SJCRH30 (cell line): ENCODE results near the gene SLC23A2. TPM values are rescaled to one million over a fixed set of nuclear protein-coding genes. Genes with fewer than 3 reads are reported as not detected.
"Not testable (repeated sequence)": the region's sequence is repeated elsewhere in the genome, so short reads cannot be mapped to it uniquely, and the experiment has no call there.

Source experiments
- DNase-seq, 2 experiments: peaks; one replicate each; pipeline ENCODE4 v3.0.0-alpha.2; 2015 to 2020
- H3K27ac ChIP-seq: fragments of 250-450 bp; sonication (Bioruptor Pico); 2 replicates; pipeline ENCODE4 v1.5.1; 2020; ENCODE audit warnings: mild to moderate bottlenecking, moderate library complexity
- H3K27me3 ChIP-seq: fragments of 250-450 bp; sonication (Bioruptor Pico); 2 replicates; pipeline ENCODE4 v1.5.1; 2020; ENCODE audit warnings: mild to moderate bottlenecking, moderate library complexity
- H3K36me3 ChIP-seq: fragments of 250-450 bp; sonication (Bioruptor Pico); 2 replicates; pipeline ENCODE4 v1.5.1; 2020; ENCODE audit warnings: mild to moderate bottlenecking, moderate library complexity
- H3K4me1 ChIP-seq: fragments of 250-450 bp; sonication (Bioruptor Pico); 2 replicates; pipeline ENCODE4 v1.5.1; 2020; ENCODE audit warnings: mild to moderate bottlenecking, moderate library complexity
- H3K4me3 ChIP-seq: fragments of 250-450 bp; sonication (Bioruptor Pico); 2 replicates; pipeline ENCODE4 v1.5.1; 2020; ENCODE audit warnings: mild to moderate bottlenecking, moderate library complexity
- H3K9me3 ChIP-seq: fragments of 250-450 bp; sonication (Bioruptor Pico); replicated peaks from 2 replicates; pipeline ENCODE4 v1.5.1; 2020; ENCODE audit warnings: mild to moderate bottlenecking, moderate library complexity
- total RNA-seq: library from RNA; depleted of rRNA; stranded (reverse); fragments of >200 nt; shearing (Covaris generic); gene quantifications from 2 replicates; pipeline ENCODE4 v1.2.3, GENCODE V29; 2014

Gene SLC23A2
- total RNA-seq, 1 experiment from 2014 or later, result 21.1 TPM

DNA sequence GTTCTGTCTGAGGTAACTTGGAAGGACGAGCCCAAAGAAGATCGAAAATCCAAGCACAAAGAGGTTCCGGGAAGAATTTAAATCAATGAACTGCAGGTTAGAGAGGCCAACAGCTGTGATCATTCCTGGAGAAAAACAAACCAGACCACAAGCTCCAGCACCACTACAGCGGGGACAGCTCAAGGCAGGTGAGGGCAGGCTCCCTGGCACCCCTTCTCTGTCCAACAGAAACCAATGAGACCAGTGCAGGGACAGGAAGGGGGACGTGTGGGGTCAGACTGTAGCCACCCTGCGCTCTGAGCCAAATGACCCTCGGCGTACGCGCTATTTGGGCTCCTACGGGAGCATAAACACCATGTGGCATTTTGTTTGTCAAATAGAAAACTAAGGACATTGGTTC lies 139.3 kb downstream of the SLC23A2 start:
- no peak overlapping the region for H3K27ac ChIP-seq
- no peak overlapping the region for H3K4me3 ChIP-seq
- H3K9me3 ChIP-seq, result no peaks in the 10 kb centered on the region
- H3K27me3 ChIP-seq, result no peaks in the 10 kb centered on the region
- no peak for DNase-seq
- H3K4me1 ChIP-seq, result no peaks in the 10 kb centered on the region
- peaks cover 16% of the 10 kb centered on the region for H3K36me3 ChIP-seq

DNA sequence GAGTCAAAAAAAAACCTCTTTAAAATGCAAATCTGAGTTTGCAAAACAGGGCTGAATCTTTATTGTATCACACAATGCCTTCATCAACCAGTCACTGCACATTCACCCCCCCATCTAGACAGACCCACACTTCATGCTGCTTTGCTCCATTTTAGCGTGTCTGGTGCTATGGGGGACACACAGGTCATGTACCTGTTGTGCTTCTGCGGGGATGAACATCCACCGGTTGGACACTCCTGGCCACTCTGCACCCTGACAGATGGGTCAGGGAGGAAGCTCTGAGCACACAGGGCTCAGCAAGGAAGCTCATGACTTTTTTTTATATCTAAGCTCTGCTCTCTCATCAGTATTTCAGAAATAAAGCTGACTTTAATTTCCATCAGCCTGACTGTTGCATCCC lies 143.3 kb downstream of the SLC23A2 start:
- H3K27me3 ChIP-seq, result no peaks in the 10 kb centered on the region
- no peak overlapping the region for H3K27ac ChIP-seq
- H3K9me3 ChIP-seq, result no peaks in the 10 kb centered on the region
- H3K4me1 ChIP-seq, result no peaks in the 10 kb centered on the region
- no peak overlapping the region for H3K4me3 ChIP-seq
- peaks cover 16% of the 10 kb centered on the region for H3K36me3 ChIP-seq
- DNase-seq, result no peak

- H3K4me3 ChIP-seq, result no peak overlapping the region
- no peak for DNase-seq
- H3K4me1 ChIP-seq, result no peaks in the 10 kb centered on the region
- peaks cover 11% of the 10 kb centered on the region for H3K36me3 ChIP-seq
- H3K27me3 ChIP-seq, result no peaks in the 10 kb centered on the region
- H3K9me3 ChIP-seq, result no peaks in the 10 kb centered on the region
- no peak overlapping the region for H3K27ac ChIP-seq
These were observed 145.1 kb downstream of the SLC23A2 start for GRCh38 chr20:4856022-4856755.

- Histone ChIP-seq H3K4me1 (no peaks in the 10 kb centered on the region), H3K27me3 (no peaks in the 10 kb centered on the region), H3K4me3 (no peak overlapping the region), H3K27ac (no peak overlapping the region), H3K9me3 (no peaks in the 10 kb centered on the region), H3K36me3 (peaks cover 8% of the 10 kb centered on the region)
- no peak for DNase-seq
These were observed 145.8 kb downstream of the SLC23A2 start for GRCh38 chr20:4855555-4855954.

DNA sequence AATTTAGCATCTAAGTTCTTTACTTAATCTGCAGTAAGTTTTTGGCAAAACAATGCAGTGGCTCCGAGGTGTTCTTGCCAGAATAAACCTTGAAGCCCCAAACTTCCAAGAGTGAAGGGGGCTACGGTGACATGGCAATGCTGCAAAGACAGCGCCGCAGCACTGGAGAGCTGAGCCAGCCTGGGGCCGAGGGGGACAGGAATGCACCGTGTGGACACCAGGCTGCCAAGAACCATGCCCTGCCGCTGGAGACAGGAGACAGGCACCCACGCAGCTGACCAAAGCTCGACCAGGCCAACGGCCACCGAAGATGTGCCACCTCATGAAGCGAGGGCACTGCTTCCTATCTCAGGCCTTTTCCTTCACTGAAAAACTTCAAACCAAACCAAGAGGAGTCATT lies 146.2 kb downstream of the SLC23A2 start:
- no peak for DNase-seq
- Histone ChIP-seq H3K27me3 (no peaks in the 10 kb centered on the region), H3K36me3 (peaks cover 7% of the 10 kb centered on the region), H3K9me3 (no peaks in the 10 kb centered on the region), H3K4me3 (no peak overlapping the region), H3K27ac (no peak overlapping the region), H3K4me1 (no peaks in the 10 kb centered on the region)

DNA sequence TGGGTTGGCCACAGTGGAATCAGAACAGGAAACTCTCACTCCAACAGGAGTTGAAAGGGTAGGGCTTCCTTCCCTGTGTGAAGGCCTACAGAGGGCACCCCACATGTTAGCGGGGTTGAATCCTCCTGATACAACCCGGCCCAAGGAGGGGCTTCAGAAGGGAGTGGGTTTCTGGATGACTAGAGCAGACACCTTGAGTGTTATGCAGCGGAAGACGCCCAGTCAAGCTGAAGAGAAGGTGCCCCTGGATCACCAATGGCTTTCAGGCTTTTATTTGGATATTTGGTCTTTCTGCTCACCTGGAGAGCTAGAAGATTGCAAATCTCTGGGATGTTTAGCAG lies 146.8 kb downstream of the SLC23A2 start:
- H3K4me1 ChIP-seq, result no peaks in the 10 kb centered on the region
- H3K4me3 ChIP-seq, result no peak overlapping the region
- no peak for DNase-seq

DNA sequence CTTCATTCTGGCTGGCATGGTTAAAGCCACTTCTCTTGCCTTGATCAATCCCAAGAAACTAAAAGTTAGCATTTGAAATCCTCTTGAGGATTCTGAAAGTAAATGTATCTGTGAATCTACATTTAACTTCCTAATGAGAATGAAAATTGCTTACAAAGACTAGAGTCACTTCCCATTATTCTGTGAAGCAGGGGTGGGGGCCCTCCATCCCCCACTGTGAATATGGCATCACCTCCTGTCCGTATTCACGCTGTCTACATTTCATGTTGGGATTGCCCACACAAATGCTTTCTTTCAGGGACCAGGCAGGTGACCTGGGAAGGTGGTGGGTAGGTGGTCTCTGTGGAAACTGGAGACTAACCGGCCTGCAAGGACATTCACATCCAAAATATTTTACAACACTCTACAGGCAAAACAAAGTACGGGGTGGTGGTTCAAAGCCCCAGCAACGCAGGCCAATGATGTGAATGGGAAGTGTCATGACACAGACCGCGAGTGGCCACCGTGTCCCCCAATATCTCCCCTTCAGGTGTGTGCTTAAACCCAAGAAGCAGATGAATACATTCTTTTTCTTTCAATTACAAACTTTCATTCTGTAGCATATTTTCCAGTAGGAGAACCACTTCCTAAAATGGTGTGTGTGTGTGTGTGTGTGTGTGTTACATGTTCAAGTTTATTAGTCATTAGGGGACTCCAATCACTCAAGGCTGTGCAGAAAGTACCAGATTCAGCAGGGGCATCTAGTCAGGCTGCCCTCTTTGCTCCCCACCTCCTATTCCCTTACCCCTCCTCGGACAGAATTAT lies 147.4 kb downstream of the SLC23A2 start:
- no peak overlapping the region for H3K27ac ChIP-seq
- H3K4me1 ChIP-seq, result no peaks in the 10 kb centered on the region
- H3K9me3 ChIP-seq, result no peaks in the 10 kb centered on the region
- peaks cover 2% of the 10 kb centered on the region for H3K36me3 ChIP-seq
- H3K4me3 ChIP-seq, result no peak overlapping the region
- no peak for DNase-seq
- H3K27me3 ChIP-seq, result no peaks in the 10 kb centered on the region

More for the DNA sequence above, 146.8 kb downstream of the SLC23A2 start:
- peaks cover 2% of the 10 kb centered on the region for H3K36me3 ChIP-seq
- no peak overlapping the region for H3K27ac ChIP-seq
- no peaks in the 10 kb centered on the region for H3K9me3 ChIP-seq
- H3K27me3 ChIP-seq, result no peaks in the 10 kb centered on the region

DNA sequence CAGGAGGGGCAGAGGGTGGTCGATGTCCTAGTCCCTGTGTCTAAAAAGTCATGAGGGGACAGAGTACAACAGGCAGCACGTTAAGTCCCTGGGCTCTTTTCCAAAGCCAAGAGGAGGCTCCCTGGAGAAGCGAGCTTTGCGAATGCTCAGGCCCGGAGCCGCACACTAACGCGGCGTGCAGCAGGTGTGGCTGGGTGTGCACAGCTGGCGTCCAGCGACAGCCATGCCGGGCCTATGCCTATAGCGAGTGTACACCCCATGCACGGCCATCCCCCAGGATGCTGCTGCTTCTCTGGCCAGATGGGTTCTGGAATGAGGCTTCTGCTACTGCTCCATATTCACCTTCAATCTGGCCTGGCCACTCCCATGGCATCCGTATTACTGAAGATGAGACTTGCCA lies 148.3 kb downstream of the SLC23A2 start:
- H3K4me1 ChIP-seq, result no peaks in the 10 kb centered on the region
- no peak overlapping the region for H3K27ac ChIP-seq
- H3K9me3 ChIP-seq, result no peaks in the 10 kb centered on the region
- no peak for DNase-seq
- peaks cover 2% of the 10 kb centered on the region for H3K36me3 ChIP-seq
- no peak overlapping the region for H3K4me3 ChIP-seq
- H3K27me3 ChIP-seq, result no peaks in the 10 kb centered on the region

DNA sequence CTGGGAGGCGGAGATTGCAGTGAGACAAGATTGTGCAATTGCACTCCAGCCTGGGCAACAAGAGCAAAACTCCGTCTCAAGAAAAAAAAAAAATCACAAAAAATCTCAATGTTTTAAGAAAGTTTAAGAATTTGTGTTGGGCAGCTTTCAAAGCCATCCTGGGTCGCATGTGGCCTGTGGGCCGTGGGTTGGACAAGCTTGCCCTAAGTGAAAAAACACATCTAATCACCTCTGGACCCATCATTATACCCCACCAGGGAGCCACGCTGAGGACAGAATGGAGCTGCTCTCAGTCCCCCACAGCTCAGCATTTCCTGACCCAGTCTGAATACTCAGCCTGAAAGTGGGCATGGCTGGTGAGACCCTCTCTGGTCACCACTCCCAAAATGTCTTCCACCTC lies 150.3 kb downstream of the SLC23A2 start:
- no peak for DNase-seq
- H3K4me3 ChIP-seq, result no peak overlapping the region

DNA sequence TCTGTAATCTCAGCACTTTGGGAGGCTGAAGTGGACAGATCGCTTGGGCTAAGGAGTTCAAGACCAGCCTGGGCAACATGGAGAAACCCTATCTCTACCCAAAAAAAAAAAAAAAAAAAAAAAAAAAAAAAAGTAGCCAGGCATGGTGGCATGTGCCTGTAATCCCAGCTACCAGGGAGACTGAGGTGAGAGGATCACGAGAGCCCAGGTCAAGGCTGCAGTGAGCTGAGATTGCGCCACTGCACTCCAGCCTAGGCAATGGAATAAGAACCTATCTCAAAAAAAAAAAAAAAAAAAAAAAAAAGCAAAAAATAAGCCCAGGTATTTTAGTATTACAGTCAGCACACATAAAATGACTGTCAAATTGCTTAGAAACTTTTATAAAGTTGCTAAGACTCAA lies 152.5 kb downstream of the SLC23A2 start:
- H3K9me3 ChIP-seq, H3K4me3 ChIP-seq, DNase-seq, H3K4me1 ChIP-seq, H3K27ac ChIP-seq, H3K27me3 ChIP-seq, H3K36me3 ChIP-seq: not testable (repeated sequence)

More for the DNA sequence above, 150.3 kb downstream of the SLC23A2 start:
- Histone ChIP-seq H3K27me3 (no peaks in the 10 kb centered on the region), H3K4me1 (no peaks in the 10 kb centered on the region), H3K9me3 (no peaks in the 10 kb centered on the region), H3K36me3 (no peaks in the 10 kb centered on the region), H3K27ac (no peak overlapping the region)

DNA sequence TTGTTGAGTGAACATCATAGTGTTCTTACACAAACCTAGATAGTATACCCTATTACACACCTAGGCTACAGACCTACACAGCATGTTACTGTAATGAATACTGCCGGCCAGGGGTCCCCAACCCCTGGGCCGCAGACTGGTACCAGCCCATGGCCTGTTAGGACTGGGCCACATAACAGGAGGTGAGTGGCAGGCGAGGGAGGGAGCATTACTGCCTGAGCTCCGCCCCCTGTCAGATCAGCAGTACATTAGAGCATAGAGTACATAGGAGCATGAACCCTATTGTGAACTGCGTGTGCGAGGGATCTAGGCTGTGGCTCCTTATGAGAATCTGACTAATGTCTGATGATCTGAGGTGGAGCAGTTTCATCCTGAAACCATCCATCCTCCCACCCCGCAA lies 153.3 kb downstream of the SLC23A2 start:
- Histone ChIP-seq H3K36me3 (no peaks in the 10 kb centered on the region), H3K27me3 (no peaks in the 10 kb centered on the region), H3K4me3 (no peak overlapping the region), H3K27ac (no peak overlapping the region), H3K4me1 (no peaks in the 10 kb centered on the region), H3K9me3 (no peaks in the 10 kb centered on the region)
- no peak for DNase-seq

DNA sequence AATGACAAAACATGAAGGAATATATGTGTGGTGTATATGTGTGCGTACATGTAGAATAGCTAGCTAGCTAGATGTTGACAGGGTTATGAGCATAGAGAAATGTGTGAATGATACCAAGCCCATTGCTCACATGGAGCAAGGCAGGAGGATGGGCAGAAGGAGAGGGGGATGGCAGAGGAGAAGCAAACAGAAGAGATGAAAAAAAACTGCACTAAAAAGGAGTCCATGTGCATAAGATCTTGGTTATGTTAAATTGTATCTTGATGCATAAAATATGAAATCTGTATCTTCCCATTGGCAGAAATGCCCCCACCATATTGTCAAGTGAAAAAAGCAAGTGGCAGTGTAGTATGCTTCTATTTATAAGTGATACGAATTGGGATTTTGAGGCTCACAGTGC lies 154.5 kb downstream of the SLC23A2 start:
- H3K36me3 ChIP-seq, result no peaks in the 10 kb centered on the region
- DNase-seq, result no peak
- no peaks in the 10 kb centered on the region for H3K4me1 ChIP-seq
- H3K9me3 ChIP-seq, result no peaks in the 10 kb centered on the region
- no peak overlapping the region for H3K27ac ChIP-seq
- H3K27me3 ChIP-seq, result no peaks in the 10 kb centered on the region
- no peak overlapping the region for H3K4me3 ChIP-seq

DNA sequence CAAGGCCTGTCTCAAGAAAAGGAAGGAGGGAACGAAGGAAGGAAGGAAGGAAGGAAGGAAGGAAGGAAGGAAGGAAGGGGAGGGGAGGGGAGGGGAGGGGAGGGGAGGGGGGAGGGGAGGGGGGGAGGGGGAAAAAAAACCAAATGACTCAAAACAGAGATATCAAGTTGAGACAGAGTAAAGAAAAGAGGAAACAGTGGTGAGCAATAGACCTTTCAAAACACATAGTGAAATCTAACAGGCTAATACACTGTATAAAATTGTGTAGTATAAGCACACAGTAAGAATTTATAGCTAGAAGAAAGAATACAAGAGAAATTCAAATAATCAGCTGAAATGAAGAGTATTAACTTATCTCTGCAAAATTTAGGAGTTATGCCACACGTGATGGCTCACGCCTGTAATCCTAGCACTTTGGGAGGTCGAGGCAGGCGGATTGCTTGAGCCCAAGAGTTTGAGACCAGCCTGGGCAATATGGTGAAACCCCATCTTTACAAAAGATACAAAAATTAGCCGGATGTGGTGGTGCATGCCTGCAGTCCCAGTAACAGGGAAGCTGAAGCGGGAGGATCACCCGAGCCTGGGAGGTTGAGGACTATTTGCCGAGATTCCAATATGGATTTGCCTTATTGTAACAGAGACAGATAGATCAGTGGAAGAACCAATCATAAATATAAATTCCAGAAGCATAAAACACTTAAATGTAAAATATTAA lies 156.4 kb downstream of the SLC23A2 start:
- H3K36me3 ChIP-seq, result no peaks in the 10 kb centered on the region
- H3K4me3 ChIP-seq, result no peak overlapping the region
- no peaks in the 10 kb centered on the region for H3K9me3 ChIP-seq
- no peaks in the 10 kb centered on the region for H3K27me3 ChIP-seq
- H3K27ac ChIP-seq, result no peak overlapping the region
- no peak for DNase-seq
- H3K4me1 ChIP-seq, result no peaks in the 10 kb centered on the region

GRCh38 chr20:4844325-4844724 lies 157.0 kb downstream of the SLC23A2 start:
- H3K27me3 ChIP-seq, result no peaks in the 10 kb centered on the region
- no peaks in the 10 kb centered on the region for H3K9me3 ChIP-seq
- no peak for DNase-seq

GRCh38 chr20:4840801-4841200 lies 160.5 kb downstream of the SLC23A2 start:
- H3K9me3 ChIP-seq, result no peaks in the 10 kb centered on the region
- no peaks in the 10 kb centered on the region for H3K36me3 ChIP-seq
- H3K4me3 ChIP-seq, result no peak overlapping the region
- H3K4me1 ChIP-seq, result peaks cover 9% of the 10 kb centered on the region
- no peak for DNase-seq
- no peaks in the 10 kb centered on the region for H3K27me3 ChIP-seq
- no peak overlapping the region for H3K27ac ChIP-seq

More at GRCh38 chr20:4844325-4844724, 157.0 kb downstream of the SLC23A2 start:
- Histone ChIP-seq H3K36me3 (no peaks in the 10 kb centered on the region), H3K27ac (no peak overlapping the region), H3K4me1 (no peaks in the 10 kb centered on the region), H3K4me3 (no peak overlapping the region)
